ENCODE results near the gene FAM89B. TPM values are rescaled to one million over a fixed set of nuclear protein-coding genes. Genes with fewer than 3 reads are reported as not detected.
"Not testable (repeated sequence)": the region's sequence is repeated elsewhere in the genome, so short reads cannot be mapped to it uniquely, and the experiment has no call there.

Gene FAM89B
- total and polyA plus RNA-seq, 9 donors = 1.9 to 74.0 (median 50.8) TPM

- TF ChIP-seq, protein P1, sequence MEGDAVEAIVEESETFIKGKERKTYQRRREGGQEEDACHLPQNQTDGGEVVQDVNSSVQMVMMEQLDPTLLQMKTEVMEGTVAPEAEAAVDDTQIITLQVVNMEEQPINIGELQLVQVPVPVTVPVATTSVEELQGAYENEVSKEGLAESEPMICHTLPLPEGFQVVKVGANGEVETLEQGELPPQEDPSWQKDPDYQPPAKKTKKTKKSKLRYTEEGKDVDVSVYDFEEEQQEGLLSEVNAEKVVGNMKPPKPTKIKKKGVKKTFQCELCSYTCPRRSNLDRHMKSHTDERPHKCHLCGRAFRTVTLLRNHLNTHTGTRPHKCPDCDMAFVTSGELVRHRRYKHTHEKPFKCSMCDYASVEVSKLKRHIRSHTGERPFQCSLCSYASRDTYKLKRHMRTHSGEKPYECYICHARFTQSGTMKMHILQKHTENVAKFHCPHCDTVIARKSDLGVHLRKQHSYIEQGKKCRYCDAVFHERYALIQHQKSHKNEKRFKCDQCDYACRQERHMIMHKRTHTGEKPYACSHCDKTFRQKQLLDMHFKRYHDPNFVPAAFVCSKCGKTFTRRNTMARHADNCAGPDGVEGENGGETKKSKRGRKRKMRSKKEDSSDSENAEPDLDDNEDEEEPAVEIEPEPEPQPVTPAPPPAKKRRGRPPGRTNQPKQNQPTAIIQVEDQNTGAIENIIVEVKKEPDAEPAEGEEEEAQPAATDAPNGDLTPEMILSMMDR (IDR thresholded peaks at IDR 0.05) = no peak
- TF ChIP-seq EP300 (IDR thresholded peaks at IDR 0.05) = no peak
- TF ChIP-seq POLR2A (IDR thresholded peaks at IDR 0.05) = no peak
- H3K27me3 ChIP-seq = no peaks in the 10 kb centered on the region
- no peaks in the 10 kb centered on the region for H3K9me3 ChIP-seq
- no peak for DNase-seq
- H3K4me3 ChIP-seq = no peak overlapping the region
- no peaks in the 10 kb centered on the region for H3K36me3 ChIP-seq
- H3K27ac ChIP-seq = no peak overlapping the region
- 74 to 86% (median 80%) methylated on average over 7 of the region's 7 CpGs for WGBS, 3 donors
- intact Hi-C loops (cut with DNase I) = no loop called here
- peaks cover 20% of the 10 kb centered on the region for H3K4me1 ChIP-seq (ENCODE audit: insufficient read depth)
These were observed 10.3 kb upstream of the FAM89B start for GRCh38 chr11:65562020-65562419.

DNA sequence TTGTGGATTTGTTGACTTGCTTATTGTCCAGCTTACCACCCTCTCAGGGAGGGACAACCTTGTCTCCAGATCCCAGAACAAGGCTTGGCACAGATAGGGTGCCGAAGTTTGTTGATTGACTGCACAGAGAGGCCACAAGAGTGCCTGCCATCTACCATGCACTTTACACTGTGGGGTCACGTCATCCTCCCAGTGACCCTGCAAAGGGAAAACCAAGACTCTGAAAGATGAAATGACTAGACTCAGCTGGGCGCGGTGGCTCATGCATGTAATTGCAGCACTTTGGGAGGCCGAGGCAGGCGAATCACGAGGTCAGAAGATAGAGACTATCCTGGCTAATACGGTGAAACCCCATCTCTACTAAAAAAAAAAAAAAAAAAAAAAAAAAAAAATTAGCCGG lies 9.6 kb upstream of the FAM89B start:
- Histone ChIP-seq H3K9me3 (no peaks in the 10 kb centered on the region), H3K27ac (no peak overlapping the region), H3K36me3 (no peaks in the 10 kb centered on the region), H3K4me3 (no peak overlapping the region), H3K27me3 (no peaks in the 10 kb centered on the region), H3K4me1 (ENCODE audit: insufficient read depth) (peaks cover 20% of the 10 kb centered on the region)
- TF ChIP-seq, protein P1 (IDR thresholded peaks at IDR 0.05) = no peak
- TF ChIP-seq POLR2A (IDR thresholded peaks at IDR 0.05) (no peak), EP300 (IDR thresholded peaks at IDR 0.05) (no peak)
- 78 to 86% (median 81%) methylated on average over 9 of the region's 9 CpGs for WGBS, 3 donors
- no peak for DNase-seq
- intact Hi-C loops (cut with DNase I) = no loop called here

GRCh38 chr11:65563601-65564000 lies 8.7 kb upstream of the FAM89B start:
- DNase-seq = no peak
- intact Hi-C loops (cut with DNase I) = no loop called here
- H3K36me3 ChIP-seq = no peaks in the 10 kb centered on the region
- no peaks in the 10 kb centered on the region for H3K9me3 ChIP-seq
- no peak overlapping the region for H3K27ac ChIP-seq
- WGBS, 3 donors = 91 to 96% (median 93%) methylated on average over 4 of the region's 4 CpGs
- no peak for TF ChIP-seq EP300 (IDR thresholded peaks at IDR 0.05)
- TF ChIP-seq, protein P1 (IDR thresholded peaks at IDR 0.05) = no peak
- no peak for TF ChIP-seq POLR2A (IDR thresholded peaks at IDR 0.05)
- H3K4me3 ChIP-seq = no peak overlapping the region
- peaks cover 20% of the 10 kb centered on the region for H3K4me1 ChIP-seq (ENCODE audit: insufficient read depth)
- H3K27me3 ChIP-seq = no peaks in the 10 kb centered on the region

- H3K36me3 ChIP-seq; H3K27me3 ChIP-seq; DNase-seq; H3K4me3 ChIP-seq; intact Hi-C loops (cut with DNase I); H3K27ac ChIP-seq; H3K9me3 ChIP-seq: not testable (repeated sequence)
- 89 to 94% (median 89%) methylated on average over 12 of the region's 12 CpGs for WGBS, 3 donors
- peaks cover 13% of the 10 kb centered on the region for H3K4me1 ChIP-seq (ENCODE audit: insufficient read depth)
These were observed 7.3 kb upstream of the FAM89B start for GRCh38 chr11:65564879-65565559.

DNA sequence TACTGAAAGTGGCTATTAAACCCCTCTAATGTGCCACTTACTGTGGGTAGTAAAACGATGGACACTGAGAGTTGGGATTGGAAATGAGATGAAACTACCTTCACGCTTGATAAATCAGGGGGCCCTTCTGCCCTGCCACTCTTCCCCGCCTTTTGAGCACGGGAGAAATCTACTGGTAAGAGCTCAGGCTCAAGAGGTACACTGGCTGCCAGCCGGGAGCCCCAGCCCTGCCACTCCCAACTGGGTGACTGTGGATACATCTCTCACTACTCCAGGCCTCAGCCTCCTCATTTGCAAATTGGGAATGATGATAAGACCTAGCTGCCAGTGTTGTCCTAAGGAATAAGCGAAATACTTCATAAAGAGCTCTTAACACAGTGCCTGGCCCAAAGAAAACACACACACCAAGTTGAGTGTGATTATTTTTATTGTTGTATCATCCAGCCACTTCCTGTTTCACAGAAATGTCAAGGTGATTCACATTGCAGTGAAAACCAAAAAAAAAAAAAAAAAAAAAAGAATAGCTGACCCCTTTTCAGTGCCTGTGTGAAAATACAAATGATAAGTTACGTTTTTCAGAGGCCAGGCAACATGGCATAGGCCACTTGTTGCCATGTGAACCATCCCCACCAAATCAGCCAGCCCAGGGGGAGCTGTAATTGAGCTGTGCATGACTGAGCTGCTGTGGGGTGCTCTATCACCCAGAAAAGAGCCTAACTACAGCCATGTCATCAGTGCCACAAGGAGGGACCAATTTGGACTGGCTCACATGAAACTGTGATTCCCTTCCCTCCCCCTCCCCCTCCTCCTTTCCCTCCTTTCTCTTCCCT lies 6.5 kb upstream of the FAM89B start:
- 64 to 80% (median 76%) methylated on average over 7 of the region's 7 CpGs for WGBS, 3 donors
- peaks cover 8% of the 10 kb centered on the region for H3K4me1 ChIP-seq (ENCODE audit: insufficient read depth)
- no peak for DNase-seq
- no peaks in the 10 kb centered on the region for H3K9me3 ChIP-seq
- TF ChIP-seq EP300 (IDR thresholded peaks at IDR 0.05) (no peak), POLR2A (IDR thresholded peaks at IDR 0.05) (no peak)
- TF ChIP-seq, protein P1 (IDR thresholded peaks at IDR 0.05) = no peak
- no peak overlapping the region for H3K27ac ChIP-seq
- H3K36me3 ChIP-seq = no peaks in the 10 kb centered on the region
- intact Hi-C loops (cut with DNase I) = no loop called here
- H3K4me3 ChIP-seq = no peak overlapping the region
- no peaks in the 10 kb centered on the region for H3K27me3 ChIP-seq

Data from ovary (tissue), 9 donors.